ENCODE data around the gene CELF5.
A peak's percentile ranks its signal among the peaks of the same experiment; 100 is the strongest.
"Not testable (repeated sequence)": the region's sequence is repeated elsewhere in the genome, so short reads cannot be mapped to it uniquely, and the experiment has no call there.

CELF5 gene

GRCh38 chr19:3288437-3288836, 64.0 kb downstream of the CELF5 start:
- H3K4me3 Mint-ChIP-seq; DNase-seq; H3K9me3 Mint-ChIP-seq; H3K36me3 Mint-ChIP-seq (ENCODE audit: low read depth); H3K27ac Mint-ChIP-seq: not testable (repeated sequence)
- peaks cover 11% of the 10 kb centered on the region for H3K4me1 Mint-ChIP-seq (ENCODE audit: low read depth)
- H3K27me3 Mint-ChIP-seq, result peaks cover 26% of the 10 kb centered on the region

- peaks cover 18% of the 10 kb centered on the region for H3K27me3 Mint-ChIP-seq
These were observed 65.6 kb downstream of the CELF5 start for GRCh38 chr19:3289971-3290569.

GRCh38 chr19:3290858-3291257, 66.4 kb downstream of the CELF5 start:
- H3K36me3 Mint-ChIP-seq (ENCODE audit: low read depth); H3K4me3 Mint-ChIP-seq: not testable (repeated sequence)
- peaks cover 18% of the 10 kb centered on the region for H3K27me3 Mint-ChIP-seq

More at GRCh38 chr19:3289971-3290569, 65.6 kb downstream of the CELF5 start:
- Mint-ChIP-seq H3K4me1 (ENCODE audit: low read depth) (peaks cover 2% of the 10 kb centered on the region), H3K4me3 (no peak overlapping the region), H3K27ac (no peak overlapping the region), H3K36me3 (ENCODE audit: low read depth) (no peaks in the 10 kb centered on the region), H3K9me3 (no peaks in the 10 kb centered on the region)
- no peak for DNase-seq

GRCh38 chr19:3291644-3292043, 67.2 kb downstream of the CELF5 start:
- Mint-ChIP-seq H3K27ac (no peak overlapping the region), H3K4me1 (ENCODE audit: low read depth) (no peaks in the 10 kb centered on the region), H3K27me3 (peaks cover 16% of the 10 kb centered on the region), H3K36me3 (ENCODE audit: low read depth) (no peaks in the 10 kb centered on the region), H3K4me3 (no peak overlapping the region), H3K9me3 (no peaks in the 10 kb centered on the region)
- no peak for DNase-seq

More at GRCh38 chr19:3290858-3291257, 66.4 kb downstream of the CELF5 start:
- not testable (repeated sequence) for H3K4me1 Mint-ChIP-seq (ENCODE audit: low read depth); H3K9me3 Mint-ChIP-seq; H3K27ac Mint-ChIP-seq; DNase-seq

- no peaks in the 10 kb centered on the region for H3K4me1 Mint-ChIP-seq (ENCODE audit: low read depth)
- H3K9me3 Mint-ChIP-seq, result no peaks in the 10 kb centered on the region
- no peak overlapping the region for H3K27ac Mint-ChIP-seq
- no peak for DNase-seq
- H3K27me3 Mint-ChIP-seq, result peaks cover 13% of the 10 kb centered on the region
- H3K4me3 Mint-ChIP-seq, result no peak overlapping the region
- H3K36me3 Mint-ChIP-seq (ENCODE audit: low read depth), result no peaks in the 10 kb centered on the region
These were observed 68.6 kb downstream of the CELF5 start for GRCh38 chr19:3292958-3293529.

- no peaks in the 10 kb centered on the region for H3K36me3 Mint-ChIP-seq (ENCODE audit: low read depth)
- H3K4me1 Mint-ChIP-seq (ENCODE audit: low read depth), result no peaks in the 10 kb centered on the region
- no peaks in the 10 kb centered on the region for H3K9me3 Mint-ChIP-seq
- H3K27me3 Mint-ChIP-seq, result peaks cover 13% of the 10 kb centered on the region
- H3K27ac Mint-ChIP-seq, result no peak overlapping the region
- DNase-seq, result no peak
- no peak overlapping the region for H3K4me3 Mint-ChIP-seq
These were observed 69.1 kb downstream of the CELF5 start for GRCh38 chr19:3293560-3293959.

GRCh38 chr19:3294080-3294850, 69.8 kb downstream of the CELF5 start:
- DNase-seq, result no peak
- H3K9me3 Mint-ChIP-seq, result no peaks in the 10 kb centered on the region
- peaks cover 15% of the 10 kb centered on the region for H3K27me3 Mint-ChIP-seq
- no peak overlapping the region for H3K4me3 Mint-ChIP-seq
- H3K4me1 Mint-ChIP-seq (ENCODE audit: low read depth), result no peaks in the 10 kb centered on the region
- H3K36me3 Mint-ChIP-seq (ENCODE audit: low read depth), result no peaks in the 10 kb centered on the region
- no peak overlapping the region for H3K27ac Mint-ChIP-seq

GRCh38 chr19:3295581-3295980, 71.1 kb downstream of the CELF5 start:
- no peak for DNase-seq
- H3K27ac Mint-ChIP-seq, result no peak overlapping the region
- H3K4me1 Mint-ChIP-seq (ENCODE audit: low read depth), result no peaks in the 10 kb centered on the region
- no peaks in the 10 kb centered on the region for H3K36me3 Mint-ChIP-seq (ENCODE audit: low read depth)
- H3K4me3 Mint-ChIP-seq, result no peak overlapping the region
- H3K27me3 Mint-ChIP-seq, result peaks cover 16% of the 10 kb centered on the region
- H3K9me3 Mint-ChIP-seq, result no peaks in the 10 kb centered on the region

- Mint-ChIP-seq H3K27ac (no peak overlapping the region), H3K9me3 (no peaks in the 10 kb centered on the region), H3K4me3 (no peak overlapping the region), H3K4me1 (ENCODE audit: low read depth) (no peaks in the 10 kb centered on the region), H3K36me3 (ENCODE audit: low read depth) (no peaks in the 10 kb centered on the region), H3K27me3 (peaks cover 16% of the 10 kb centered on the region)
- DNase-seq, result no peak
These were observed 71.6 kb downstream of the CELF5 start for GRCh38 chr19:3296034-3296433.

- Mint-ChIP-seq H3K27me3 (peaks cover 16% of the 10 kb centered on the region), H3K27ac (no peak overlapping the region), H3K9me3 (no peaks in the 10 kb centered on the region), H3K4me1 (ENCODE audit: low read depth) (no peaks in the 10 kb centered on the region), H3K36me3 (ENCODE audit: low read depth) (no peaks in the 10 kb centered on the region), H3K4me3 (no peak overlapping the region)
- DNase-seq, result no peak
These were observed 72.0 kb downstream of the CELF5 start for GRCh38 chr19:3296446-3296845.

- no peaks in the 10 kb centered on the region for H3K4me1 Mint-ChIP-seq (ENCODE audit: low read depth)
- no peak overlapping the region for H3K4me3 Mint-ChIP-seq
- H3K27me3 Mint-ChIP-seq, result peaks cover 28% of the 10 kb centered on the region
- DNase-seq, result no peak
- H3K36me3 Mint-ChIP-seq (ENCODE audit: low read depth), result no peaks in the 10 kb centered on the region
- no peak overlapping the region for H3K27ac Mint-ChIP-seq
- H3K9me3 Mint-ChIP-seq, result peaks cover 5% of the 10 kb centered on the region
These were observed 74.5 kb downstream of the CELF5 start for GRCh38 chr19:3298853-3299449.

- H3K36me3 Mint-ChIP-seq (ENCODE audit: low read depth); DNase-seq; H3K4me3 Mint-ChIP-seq; H3K27ac Mint-ChIP-seq; H3K4me1 Mint-ChIP-seq (ENCODE audit: low read depth); H3K9me3 Mint-ChIP-seq: not testable (repeated sequence)
- peaks cover 30% of the 10 kb centered on the region for H3K27me3 Mint-ChIP-seq
These were observed 76.1 kb downstream of the CELF5 start for GRCh38 chr19:3300566-3300965.

GRCh38 chr19:3302755-3303154, 78.3 kb downstream of the CELF5 start:
- peaks cover 5% of the 10 kb centered on the region for H3K9me3 Mint-ChIP-seq
- H3K27me3 Mint-ChIP-seq, result peaks cover 33% of the 10 kb centered on the region
- DNase-seq, result no peak
- no peaks in the 10 kb centered on the region for H3K4me1 Mint-ChIP-seq (ENCODE audit: low read depth)
- H3K27ac Mint-ChIP-seq, result no peak overlapping the region
- no peak overlapping the region for H3K4me3 Mint-ChIP-seq
- no peaks in the 10 kb centered on the region for H3K36me3 Mint-ChIP-seq (ENCODE audit: low read depth)

GRCh38 chr19:3304871-3305423, 80.5 kb downstream of the CELF5 start:
- Mint-ChIP-seq H3K9me3 (peaks cover 5% of the 10 kb centered on the region), H3K4me1 (ENCODE audit: low read depth) (no peaks in the 10 kb centered on the region), H3K27ac (no peak overlapping the region), H3K36me3 (ENCODE audit: low read depth) (no peaks in the 10 kb centered on the region), H3K4me3 (no peak overlapping the region), H3K27me3 (peaks cover 39% of the 10 kb centered on the region)
- DNase-seq, result peak; percentile 85

Measured in activated T-cell treated with anti-CD3 and anti-CD28 coated beads, Interleukin-2, amount 50 U/mL, for 24 hours (primary cell).